Liver (tissue), 3 donors: ENCODE results near the gene PNMA6F.

Experiments used
- GABPA ChIP-seq, 2 donors: IDR thresholded peaks in 1 of 2; conservative IDR thresholded peaks in 1 of 2; 2 replicates each; pipeline ENCODE4 v1.6.1; 2016; ENCODE audit warnings: antibody characterized with exemption in 2 of 2, mild to moderate bottlenecking in 1 of 2, moderate library complexity in 1 of 2
- JUND ChIP-seq, 2 donors: IDR thresholded peaks; 2 replicates each; pipeline ENCODE4 v1.6.1; 2016; ENCODE audit warnings: antibody characterized with exemption in 2 of 2
- RAD21 ChIP-seq, 2 donors: IDR thresholded peaks; 2 replicates each; pipeline ENCODE4 v1.6.1; 2016; ENCODE audit warnings: antibody characterized with exemption in 2 of 2, mild to moderate bottlenecking in 2 of 2
- YY1 ChIP-seq: IDR thresholded peaks from 2 replicates; pipeline ENCODE4 v1.6.1; 2016; ENCODE audit warnings: antibody characterized with exemption, mild to moderate bottlenecking
- TF ChIP-seq, protein P1 (sequence below): IDR thresholded peaks from 2 replicates; pipeline ENCODE4 v1.6.1; 2016; ENCODE audit warnings: antibody characterized with exemption
- TF ChIP-seq, protein P2 (sequence below): fragments of 150-350 bp; IDR thresholded peaks from 2 replicates; pipeline ENCODE4 v1.5.1; 2017; ENCODE audit warnings: improper control_type of control experiment, low read depth, low read length; ENCODE audit not compliant: missing input control
- donor health status: healthy.
- donor health status: healthy.

DNA sequence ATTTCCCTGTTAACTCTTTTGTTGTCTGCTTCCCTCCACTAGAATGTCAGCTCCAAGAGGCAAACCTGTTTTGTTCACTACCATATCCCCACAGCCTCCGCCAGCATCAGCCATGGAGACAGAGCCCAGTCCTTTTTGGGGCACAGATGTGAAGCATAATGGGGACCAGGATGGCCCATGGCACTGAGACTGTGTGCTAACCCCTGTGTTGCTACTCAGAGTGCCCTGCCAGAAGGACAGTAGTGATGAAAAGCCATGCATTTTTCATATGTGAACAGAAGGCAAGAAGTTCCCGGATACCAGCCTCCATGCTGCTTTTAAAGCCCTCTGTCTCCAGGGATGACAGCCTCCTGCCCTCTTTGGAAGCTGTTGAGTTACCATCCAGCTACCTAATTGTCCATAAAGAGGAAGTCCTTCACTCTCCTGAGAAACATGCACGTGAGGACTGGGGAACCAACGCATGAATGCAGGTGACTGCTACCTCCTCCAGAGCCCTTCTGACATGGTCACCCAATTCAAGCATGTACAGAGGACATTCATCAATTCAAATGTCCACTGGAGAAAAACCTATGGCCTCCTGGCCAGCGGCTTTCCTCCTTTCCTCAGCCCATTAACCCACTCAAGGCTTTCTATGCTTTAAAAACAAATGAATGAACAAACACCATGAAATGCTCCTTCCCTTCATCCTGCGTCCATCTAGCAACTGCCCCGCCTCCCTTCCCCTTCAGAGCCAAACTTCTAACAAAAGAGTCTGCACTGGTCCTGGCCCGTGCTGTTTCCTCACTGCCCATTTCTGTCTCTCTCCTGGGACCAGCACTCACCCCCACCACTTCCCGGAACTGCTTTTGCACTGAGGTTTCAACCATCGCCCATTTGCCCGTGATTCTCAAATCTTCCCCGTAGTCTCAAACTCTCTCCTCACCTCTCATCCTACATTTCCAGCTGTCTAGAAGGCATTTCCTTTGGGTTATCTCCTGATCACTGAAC is 18.0 kb downstream of the PNMA6F start:
- TF ChIP-seq, protein P1, sequence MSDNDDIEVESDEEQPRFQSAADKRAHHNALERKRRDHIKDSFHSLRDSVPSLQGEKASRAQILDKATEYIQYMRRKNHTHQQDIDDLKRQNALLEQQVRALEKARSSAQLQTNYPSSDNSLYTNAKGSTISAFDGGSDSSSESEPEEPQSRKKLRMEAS, result no peak
- no peak for TF ChIP-seq GABPA (IDR thresholded peaks at IDR 0.05 in 1 of 2, conservative IDR thresholded peaks at IDR 0.05 in 1 of 2)
- no peak for TF ChIP-seq YY1
- TF ChIP-seq, protein P2, sequence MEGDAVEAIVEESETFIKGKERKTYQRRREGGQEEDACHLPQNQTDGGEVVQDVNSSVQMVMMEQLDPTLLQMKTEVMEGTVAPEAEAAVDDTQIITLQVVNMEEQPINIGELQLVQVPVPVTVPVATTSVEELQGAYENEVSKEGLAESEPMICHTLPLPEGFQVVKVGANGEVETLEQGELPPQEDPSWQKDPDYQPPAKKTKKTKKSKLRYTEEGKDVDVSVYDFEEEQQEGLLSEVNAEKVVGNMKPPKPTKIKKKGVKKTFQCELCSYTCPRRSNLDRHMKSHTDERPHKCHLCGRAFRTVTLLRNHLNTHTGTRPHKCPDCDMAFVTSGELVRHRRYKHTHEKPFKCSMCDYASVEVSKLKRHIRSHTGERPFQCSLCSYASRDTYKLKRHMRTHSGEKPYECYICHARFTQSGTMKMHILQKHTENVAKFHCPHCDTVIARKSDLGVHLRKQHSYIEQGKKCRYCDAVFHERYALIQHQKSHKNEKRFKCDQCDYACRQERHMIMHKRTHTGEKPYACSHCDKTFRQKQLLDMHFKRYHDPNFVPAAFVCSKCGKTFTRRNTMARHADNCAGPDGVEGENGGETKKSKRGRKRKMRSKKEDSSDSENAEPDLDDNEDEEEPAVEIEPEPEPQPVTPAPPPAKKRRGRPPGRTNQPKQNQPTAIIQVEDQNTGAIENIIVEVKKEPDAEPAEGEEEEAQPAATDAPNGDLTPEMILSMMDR, result no peak
- no peak for TF ChIP-seq RAD21 (IDR thresholded peaks at IDR 0.05)
- no peak for TF ChIP-seq JUND (IDR thresholded peaks at IDR 0.05)
